GM12874 (cell line): ENCODE data around the gene RHOT1.

Experiments
- TF ChIP-seq, protein P1 (sequence below): IDR thresholded peaks from 2 replicates; pipeline ENCODE4 v1.5.1; 2011; ENCODE audit warnings: low read depth, mild to moderate bottlenecking, control low read depth, low read length, moderate library complexity; ENCODE audit not compliant: insufficient read depth

The RHOT1 gene

DNA sequence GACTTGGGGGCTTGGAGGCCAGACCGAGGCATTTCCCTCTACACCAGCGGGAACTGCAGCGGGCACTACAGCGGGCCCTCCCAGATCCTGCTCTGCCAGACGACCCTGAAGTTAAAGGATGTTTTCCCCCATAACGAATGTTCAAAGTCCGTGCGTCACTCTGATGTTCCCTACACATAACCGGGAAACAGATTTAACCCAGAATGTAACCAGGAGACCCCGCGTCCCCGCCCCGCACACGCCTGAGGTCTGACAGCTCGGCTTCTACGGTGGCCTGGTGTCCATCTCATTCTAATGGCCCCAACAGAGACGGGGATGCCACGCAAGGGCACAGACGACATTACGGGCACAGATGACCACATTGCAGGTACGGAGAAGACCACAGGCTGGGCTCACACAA is 31.7 kb upstream of the RHOT1 start:
- TF ChIP-seq, protein P1, sequence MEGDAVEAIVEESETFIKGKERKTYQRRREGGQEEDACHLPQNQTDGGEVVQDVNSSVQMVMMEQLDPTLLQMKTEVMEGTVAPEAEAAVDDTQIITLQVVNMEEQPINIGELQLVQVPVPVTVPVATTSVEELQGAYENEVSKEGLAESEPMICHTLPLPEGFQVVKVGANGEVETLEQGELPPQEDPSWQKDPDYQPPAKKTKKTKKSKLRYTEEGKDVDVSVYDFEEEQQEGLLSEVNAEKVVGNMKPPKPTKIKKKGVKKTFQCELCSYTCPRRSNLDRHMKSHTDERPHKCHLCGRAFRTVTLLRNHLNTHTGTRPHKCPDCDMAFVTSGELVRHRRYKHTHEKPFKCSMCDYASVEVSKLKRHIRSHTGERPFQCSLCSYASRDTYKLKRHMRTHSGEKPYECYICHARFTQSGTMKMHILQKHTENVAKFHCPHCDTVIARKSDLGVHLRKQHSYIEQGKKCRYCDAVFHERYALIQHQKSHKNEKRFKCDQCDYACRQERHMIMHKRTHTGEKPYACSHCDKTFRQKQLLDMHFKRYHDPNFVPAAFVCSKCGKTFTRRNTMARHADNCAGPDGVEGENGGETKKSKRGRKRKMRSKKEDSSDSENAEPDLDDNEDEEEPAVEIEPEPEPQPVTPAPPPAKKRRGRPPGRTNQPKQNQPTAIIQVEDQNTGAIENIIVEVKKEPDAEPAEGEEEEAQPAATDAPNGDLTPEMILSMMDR = no peak

DNA sequence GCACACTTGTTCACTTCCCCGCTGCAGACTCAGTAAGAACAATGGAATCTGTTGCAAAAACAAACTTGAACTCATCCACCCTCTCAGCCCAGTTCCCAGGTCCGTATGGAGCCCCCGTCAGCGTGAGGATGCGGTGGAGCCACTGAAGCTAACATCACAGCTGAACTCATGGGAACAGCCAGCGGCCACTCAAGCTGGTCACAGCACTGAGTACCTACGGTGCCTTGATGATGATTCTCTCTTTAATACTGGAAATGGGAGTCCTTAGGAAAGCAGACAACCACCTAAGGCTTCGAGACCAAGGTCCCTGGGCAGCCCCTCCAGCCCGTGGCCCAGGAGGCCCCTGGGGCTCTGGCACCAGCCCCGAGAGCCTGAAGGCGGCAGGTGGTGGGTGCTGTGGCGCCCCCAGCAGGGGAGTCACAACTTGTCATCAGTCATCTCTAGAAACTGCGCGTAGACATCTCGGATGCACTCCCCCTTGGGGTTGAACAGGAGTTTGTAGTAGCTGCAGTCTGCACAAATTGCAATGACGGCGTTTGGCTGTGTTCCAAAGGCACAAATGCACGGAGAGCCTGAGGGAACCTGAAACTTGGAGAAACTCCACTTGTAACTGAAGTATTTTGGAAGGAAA is 31.0 kb upstream of the RHOT1 start:
- TF ChIP-seq, protein P1 = peak; percentile 59

DNA sequence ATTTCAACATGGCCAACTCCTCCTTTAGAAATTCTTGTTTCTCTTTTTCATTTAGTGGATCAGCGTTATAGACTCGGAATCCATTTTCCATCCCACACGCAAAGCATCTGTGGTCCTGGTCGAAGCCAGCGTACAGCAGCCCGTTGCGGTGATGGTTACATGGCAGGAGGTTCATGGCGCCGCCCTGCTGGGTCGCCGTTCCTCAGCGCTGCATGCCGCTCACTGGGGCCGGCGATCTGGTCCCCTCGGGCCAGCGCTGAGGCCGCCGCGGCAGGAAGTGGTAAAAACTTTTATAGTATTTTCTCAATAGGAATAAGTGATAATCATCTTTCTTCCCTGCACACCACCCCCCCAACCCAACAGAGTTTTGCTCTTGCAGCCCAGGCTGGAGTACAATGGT is 29.9 kb upstream of the RHOT1 start:
- TF ChIP-seq, protein P1 = no peak

DNA sequence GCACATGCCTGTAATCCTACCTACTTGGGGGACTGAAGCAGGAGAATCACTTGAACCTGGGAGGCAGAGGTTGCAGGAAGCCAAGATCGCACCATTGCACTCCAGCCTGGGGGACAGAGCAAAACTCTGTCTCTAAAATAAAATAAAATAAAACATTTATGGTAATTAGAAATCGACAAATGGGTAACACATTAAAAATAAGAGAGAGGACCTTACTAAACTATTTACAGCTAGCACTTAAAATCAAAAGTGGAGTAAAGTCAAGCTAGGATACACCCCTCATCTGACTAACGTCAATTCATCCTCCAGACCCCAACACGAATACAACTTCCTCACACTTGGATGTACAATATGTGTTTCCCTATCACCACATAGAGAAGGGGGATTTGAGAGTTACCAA is 27.8 kb upstream of the RHOT1 start:
- TF ChIP-seq, protein P1 = no peak

DNA sequence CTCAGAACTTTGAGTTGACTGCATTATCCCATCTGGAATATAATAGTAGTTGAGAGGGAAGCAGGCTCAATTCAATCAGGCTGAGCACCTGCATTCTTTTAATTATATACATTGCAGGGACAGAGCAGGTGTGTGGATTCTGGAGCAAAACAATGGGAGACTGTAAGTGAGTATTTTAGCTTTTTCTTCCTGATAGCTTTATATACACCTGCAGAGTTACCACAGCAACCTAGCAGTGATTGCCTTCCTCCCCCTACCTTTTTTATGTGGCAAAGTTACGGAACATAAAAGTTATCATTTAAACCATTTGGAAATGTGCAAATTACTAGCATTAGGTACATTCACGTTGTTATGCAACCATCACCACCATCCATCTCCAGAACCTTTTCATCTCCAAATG is 25.4 kb upstream of the RHOT1 start:
- TF ChIP-seq, protein P1 = no peak

DNA sequence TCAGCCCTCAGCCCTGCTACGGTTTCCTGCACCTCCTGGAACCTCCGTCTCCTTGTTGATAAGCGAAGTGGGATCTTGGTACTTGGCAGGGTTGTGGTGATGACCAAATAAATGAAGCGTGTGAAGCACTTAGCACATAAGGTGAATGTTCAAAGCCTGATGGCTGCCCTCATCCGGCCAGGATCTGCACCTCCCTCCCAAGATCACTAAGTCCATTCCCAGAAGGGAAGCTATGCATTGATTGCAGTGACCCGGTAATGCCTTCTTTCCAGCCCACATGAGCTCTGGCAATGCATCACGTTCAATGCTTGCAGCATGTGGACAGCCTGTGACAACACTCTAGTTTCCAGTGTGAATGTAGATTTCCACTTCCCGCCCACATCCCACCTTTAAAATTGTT is 24.9 kb upstream of the RHOT1 start:
- TF ChIP-seq, protein P1 = no peak

DNA sequence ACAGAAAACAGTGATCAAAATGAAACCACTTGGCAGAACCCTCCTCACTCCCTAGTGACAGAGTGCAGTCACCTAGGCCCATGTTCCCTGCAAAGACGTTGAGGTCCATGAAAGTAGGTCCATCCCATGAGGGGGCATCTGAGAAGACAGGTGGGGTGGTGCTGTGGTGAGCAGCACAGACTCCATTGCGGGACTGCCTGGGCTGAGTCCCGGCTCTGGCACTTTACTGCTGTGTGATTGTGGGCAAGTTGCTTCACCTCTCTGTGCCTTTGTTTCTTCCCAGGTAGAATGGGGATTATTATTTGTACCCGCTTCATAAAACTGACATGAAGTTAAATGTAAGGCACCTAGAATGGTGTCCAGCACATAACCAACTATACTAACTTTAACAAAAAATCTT is 23.5 kb upstream of the RHOT1 start:
- TF ChIP-seq, protein P1 = no peak

DNA sequence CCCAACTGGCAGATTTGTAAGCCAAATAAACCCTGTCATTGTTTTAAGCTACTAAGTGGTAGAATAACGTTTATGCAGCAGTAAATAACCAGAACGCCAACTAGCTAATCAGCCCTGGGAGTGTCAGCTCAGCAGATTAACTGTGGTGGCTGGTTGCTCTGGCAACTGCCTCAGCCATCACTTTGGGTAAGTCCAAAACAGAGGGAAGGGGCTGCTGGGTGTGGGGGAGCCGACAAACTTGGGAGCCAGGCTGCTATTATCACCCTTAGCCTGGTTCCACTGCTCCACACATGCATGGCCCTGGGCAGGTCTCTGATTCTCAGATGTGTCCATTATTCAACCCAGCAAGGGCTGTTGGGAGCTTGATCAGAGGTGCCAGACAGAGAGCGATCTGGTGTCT is 22.2 kb upstream of the RHOT1 start:
- TF ChIP-seq, protein P1 = no peak
